NCI-H82 treated with DMSO at 0.1 percent for 48 hours (cell line): ENCODE results near the gene IGFBP2.

Experiments used
- DNase-seq: peaks from one replicate; lab custom pipeline; 2025; ENCODE audit not compliant: unreplicated experiment; lab: John Stamatoyannopoulos, UW

The IGFBP2 gene

GRCh38 chr2:216698895-216699294, 65.7 kb downstream of the IGFBP2 start:
- DNase-seq, result peak; percentile 78

DNA sequence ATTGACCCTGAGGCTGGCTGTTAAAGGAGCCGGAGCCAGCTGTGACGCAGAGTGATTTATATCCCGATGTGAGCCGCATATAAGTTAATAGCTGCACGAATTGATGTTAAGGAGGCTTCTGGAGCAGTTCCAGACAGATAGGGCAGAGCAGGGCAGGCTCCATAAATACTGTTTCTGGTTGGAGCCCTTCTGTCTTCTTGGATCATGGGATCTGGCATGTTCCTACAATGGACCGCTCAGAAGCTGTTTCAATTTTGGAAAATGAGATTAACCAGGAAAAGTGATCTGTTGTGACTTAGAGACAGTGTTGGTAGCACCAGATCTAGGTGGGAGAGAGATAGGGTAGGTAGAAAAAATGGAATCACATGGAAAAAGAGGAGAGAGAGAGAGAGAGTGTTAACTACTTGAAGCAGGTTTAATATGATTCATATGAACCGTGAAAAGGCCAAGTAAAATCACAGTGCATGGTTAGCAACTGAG, 66.9 kb downstream of the IGFBP2 start:
- DNase-seq, result peak; percentile 61

GRCh38 chr2:216700781-216701180, 67.6 kb downstream of the IGFBP2 start:
- DNase-seq, result no peak

DNA sequence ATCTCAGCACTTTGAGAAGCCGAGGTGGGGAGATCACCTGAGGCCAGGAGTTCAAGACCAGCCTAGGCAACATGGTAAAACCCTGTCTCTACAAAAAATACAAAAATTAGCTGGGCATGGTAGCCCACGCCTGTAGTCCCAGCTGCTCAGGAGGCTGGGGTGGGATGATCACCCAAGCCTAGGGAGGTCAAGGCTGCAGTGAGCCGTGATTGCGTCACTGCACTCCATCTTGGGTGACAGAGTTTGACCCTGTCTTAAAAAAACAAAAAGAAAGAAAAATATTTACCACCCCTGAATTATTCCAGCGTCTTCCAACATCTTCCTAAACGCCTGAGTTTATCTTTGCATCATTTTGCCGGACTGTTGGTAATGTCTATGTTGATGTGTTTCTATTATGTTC, 68.3 kb downstream of the IGFBP2 start:
- no peak for DNase-seq

DNA sequence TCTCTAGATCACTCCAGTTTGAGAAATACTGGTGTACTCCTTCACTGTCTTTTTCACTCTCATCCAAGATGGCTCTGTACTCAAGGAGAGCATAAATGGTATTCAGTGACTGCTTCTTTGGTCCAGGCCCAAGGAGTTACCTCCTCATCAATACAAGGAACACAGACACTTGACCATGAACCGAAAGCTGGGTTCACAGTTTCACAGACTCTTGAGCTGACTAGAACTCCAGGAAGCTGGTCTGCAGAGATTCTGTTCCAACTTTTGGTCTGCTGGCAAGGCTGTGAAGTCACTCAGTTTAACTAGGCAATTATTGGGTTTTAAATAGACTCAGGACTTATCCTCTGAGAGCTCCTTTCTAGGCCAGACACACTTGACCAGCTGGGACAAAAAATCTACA, 69.5 kb downstream of the IGFBP2 start:
- DNase-seq, result no peak

DNA sequence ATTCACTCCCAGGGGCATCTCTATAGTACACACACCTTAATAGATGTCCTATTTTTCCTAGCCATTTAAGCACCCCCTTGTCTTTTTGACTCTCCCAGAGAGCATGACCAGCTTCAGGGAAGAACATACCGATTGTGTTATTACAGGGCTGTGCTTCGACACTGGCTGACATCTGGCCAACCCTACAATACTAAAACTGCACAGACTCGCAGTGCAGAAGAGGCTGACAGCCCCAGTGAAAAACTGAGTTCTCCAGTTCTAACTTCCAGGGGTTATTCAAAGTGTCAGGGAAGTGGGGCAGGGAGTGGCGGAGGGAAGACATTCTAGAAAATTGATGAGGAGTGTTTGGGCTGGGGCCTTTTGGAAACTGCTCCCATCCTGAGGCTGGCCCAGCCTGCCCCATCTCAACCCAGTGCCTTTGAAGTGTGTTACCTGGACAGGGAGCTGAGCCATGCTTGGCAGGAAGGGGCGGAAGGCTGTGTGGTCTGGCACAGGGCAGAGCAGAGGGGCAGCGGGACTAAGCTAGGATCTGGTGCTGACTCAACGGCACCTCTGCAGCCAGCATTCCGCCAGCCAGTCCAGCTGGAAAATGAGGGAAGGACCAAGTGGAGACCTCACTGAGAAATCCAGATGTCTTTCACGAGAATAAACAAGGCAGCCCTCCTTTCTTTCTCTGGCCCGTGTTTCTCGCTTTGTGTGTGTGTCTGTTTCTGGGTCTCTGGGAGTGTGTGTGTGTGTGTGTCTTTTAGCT, 77.5 kb downstream of the IGFBP2 start:
- no peak for DNase-seq

DNA sequence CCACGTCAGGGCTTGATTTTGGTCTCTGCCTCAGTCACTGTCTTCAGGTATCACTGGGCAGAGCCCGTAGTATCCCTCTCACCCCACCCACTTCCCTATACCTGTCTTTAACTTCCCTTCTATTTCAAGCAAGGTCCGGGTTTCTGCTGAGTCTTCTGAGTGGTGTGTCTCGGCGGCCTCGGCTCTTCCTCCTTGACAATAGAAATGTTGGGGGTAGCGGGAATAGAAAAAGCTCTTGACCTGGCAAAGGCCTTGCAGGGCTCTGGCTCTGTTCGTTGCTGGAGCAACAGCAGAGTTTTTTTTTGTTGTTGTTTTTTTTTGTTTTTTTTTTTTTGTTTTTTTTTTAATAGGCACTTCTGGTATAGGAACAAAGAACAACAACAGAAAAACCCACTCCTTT, 78.1 kb downstream of the IGFBP2 start:
- no peak for DNase-seq

DNA sequence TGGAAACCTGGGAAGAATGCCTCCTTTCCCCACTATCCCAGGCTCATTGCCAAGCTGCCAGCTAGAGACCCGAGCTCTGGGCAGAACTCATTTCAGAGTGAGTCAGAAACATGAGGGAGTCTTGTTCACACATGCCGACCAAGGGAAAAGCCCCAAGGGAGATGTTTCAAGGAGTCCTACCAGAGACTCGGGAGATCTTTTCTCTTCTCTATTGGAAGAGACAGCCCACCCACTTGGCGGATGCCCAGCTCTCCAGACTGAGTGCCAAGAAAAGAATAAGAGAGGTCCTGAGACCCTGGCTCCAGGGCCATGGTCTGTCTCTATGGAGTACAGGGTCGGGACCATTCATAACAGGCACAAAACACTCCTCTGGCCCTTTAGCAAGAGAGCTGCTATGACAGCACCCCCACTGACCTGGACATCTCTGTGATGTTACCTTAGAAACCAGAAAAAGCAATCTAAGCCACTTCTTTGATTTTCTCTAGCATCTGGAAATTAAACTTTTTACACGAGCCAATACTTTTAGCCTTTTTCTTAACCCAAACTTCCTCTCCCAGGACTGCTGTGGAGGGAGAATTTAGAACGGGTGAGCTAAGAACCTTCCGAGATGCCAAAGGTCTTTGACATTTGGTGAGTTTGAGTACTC, 80.6 kb downstream of the IGFBP2 start:
- DNase-seq, result no peak
